HG03066 (cell line): ENCODE data around the gene NCEH1.
"Not testable (repeated sequence)": the region's sequence is repeated elsewhere in the genome, so short reads cannot be mapped to it uniquely, and the experiment has no call there.

Experiments used
- ATAC-seq: cut with Tn5 transposase; IDR thresholded peaks from one replicate; pipeline ENCODE4 v1.9.1; 2021; ENCODE audit warnings: low read depth; ENCODE audit not compliant: unreplicated experiment

Gene NCEH1, protein sequence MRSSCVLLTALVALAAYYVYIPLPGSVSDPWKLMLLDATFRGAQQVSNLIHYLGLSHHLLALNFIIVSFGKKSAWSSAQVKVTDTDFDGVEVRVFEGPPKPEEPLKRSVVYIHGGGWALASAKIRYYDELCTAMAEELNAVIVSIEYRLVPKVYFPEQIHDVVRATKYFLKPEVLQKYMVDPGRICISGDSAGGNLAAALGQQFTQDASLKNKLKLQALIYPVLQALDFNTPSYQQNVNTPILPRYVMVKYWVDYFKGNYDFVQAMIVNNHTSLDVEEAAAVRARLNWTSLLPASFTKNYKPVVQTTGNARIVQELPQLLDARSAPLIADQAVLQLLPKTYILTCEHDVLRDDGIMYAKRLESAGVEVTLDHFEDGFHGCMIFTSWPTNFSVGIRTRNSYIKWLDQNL

DNA sequence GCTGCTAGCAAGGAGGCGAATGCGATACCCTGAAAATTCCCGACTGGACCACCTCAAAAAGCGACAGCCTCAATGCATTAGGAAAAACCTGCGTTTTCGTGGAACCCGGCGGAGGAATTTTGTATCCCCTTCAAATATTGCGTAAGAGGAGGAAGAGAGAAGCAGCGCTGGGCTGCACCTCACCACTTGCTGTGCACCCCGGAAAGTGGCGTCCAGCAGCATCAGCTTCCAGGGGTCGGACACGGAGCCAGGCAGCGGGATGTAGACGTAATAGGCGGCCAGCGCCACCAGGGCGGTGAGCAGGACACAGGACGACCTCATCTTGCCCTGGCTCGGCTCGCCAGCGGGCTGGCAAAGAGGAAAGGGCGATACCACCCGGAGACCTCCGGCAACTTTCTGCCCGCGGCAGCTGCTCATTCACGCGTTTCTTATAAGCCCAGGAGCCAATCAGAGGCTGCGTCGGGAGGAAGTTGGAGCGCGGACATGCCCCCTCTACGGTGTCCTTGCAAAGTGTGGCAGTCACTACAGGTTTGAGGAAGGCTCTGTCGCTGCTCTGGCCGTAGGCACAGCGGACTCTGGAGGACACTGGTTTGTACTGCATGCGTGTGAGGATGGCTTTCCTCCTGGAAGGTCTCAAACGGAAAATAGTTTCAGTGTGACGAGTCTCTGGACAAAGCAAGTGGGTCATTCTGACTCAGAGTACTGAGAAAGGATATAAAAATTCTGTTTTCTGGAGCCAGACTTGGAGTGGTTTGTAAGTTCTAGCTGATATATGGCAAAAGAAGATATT, at the start of gene NCEH1:
Gene NCEH1, minus strand, starts transcription at position 404 of the 790 bp plus-strand sequence. Its CDS starts 83 bp downstream, at position 321.
- peak; percentile 99 for ATAC-seq

DNA sequence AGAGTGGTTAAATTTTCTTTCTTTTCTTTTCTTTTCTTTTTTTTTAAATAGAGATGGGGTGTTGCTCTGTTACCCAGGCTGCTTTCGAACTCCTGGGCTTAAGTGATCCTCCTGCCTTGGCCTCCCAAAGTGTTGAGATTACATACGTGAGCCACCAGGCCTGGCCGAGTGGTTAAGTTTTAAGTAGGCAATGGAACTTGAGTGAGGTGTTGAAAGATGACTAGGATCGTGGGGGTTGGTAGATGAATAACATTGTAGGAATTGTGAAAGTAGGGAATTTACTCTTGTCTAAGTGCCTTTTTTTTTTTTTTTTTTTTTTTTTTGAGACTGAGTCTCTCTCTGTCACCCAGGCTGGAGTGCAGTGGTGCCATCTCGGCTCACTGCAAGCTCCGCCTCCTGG, 49.5 kb upstream of the NCEH1 start:
- not testable (repeated sequence) for ATAC-seq

DNA sequence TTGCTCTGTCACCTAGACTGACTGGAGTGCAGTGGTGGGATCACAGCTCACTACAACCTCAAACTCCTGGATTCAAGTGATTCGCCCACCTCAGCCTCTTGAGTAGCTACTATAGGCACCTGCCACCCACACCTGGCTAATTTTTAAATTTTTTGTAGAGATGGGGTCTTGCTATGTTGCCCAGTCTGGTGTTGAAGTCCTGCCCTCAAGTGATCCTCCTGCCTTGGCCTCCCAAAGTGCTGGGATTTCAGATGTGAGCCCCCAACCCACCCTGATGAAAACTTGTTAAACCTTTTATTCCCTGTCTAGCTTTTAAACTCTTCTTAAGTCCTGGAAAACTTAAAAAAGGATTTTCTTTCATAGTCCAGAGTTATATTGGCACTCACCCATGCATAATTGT, 42.3 kb upstream of the NCEH1 start:
- no peak for ATAC-seq

DNA sequence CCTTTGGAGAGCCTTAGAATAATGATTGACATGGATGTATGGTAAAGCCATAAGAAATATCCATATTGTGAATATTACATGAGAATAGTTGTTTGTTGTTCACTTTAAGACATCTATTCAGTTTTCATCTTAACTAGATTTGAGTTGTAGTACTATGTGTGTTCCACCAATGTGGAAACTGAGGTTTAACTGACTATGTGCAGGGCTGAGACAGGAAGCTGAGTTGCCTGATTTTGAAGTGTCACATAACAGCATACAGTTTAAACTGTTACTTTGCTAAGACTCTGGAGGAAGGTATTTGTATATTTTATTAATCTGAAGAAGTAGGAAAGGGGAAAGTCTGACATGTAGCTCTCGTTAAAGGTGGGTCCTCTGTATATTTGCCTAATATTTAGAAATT, 41.8 kb upstream of the NCEH1 start:
- no peak for ATAC-seq

DNA sequence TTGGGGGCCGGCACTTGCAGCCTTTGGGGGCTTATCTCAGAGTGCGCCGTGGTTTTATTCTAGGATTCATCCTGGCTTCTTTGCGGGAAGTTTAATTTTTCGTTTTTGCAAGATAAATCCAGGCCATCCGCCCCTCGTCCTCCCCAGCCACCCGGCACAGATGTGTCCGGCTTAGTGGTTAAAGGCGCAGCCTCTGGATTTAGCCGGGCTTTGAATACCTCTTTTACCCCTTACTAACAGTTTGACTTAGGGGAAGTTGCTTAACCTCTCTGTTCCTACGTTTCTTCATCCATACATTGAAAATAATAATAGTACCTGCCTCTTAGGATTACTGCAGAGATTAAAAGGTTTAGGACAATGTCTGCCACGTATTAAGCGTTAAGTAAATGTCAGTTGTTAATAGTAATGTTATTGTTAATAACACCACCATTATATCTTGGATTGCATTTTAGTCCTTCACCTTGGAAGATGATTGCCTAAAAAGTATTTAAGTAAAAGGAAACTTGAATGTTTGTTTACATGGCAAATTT, 40.4 kb upstream of the NCEH1 start:
- peak; percentile 15 for ATAC-seq

DNA sequence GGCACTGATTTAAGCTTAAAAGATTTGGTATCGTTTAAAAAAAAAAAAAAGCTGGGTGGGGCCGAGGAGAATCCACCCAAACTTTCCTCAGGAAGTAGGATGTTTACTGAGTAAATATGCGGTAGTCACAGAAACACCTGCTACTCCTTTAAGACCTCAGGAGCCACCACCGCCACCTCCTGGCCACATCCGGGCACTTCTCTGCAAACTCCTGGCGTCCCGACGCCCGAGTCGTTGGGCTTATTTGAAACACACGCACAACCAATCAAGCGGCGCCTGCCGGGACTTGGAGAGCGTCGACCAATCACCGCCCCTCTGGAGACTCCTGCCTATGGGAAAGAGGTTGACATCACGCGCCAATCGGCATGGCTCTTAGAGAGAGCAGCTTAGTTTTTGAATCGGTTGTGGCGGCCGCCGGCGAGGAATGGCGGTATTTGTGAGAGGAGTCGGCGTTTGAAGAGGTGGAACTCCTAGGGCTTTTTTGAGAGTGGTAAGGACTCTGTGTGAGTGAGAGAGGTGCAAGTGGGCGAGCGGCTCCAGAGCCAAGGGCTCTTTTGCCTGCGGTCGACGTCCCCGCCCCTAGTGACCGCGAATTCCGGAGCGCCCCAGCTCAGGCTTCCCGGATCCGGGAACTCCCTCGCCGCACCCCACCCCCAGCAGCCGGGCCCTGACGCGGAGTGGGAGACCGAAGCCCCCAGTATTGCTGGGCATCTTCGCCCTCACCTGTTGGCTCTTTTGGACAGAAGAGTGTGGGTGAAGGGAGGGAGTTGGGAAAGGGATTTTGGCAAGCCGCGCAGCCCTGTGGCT, 39.7 kb upstream of the NCEH1 start, which contains the start of gene ECT2:
Gene ECT2, plus strand, starts transcription at position 359 of the 807 bp plus-strand sequence. CDS start 3,805 bp downstream, outside the sequence.
- peak; percentile 97 for ATAC-seq

DNA sequence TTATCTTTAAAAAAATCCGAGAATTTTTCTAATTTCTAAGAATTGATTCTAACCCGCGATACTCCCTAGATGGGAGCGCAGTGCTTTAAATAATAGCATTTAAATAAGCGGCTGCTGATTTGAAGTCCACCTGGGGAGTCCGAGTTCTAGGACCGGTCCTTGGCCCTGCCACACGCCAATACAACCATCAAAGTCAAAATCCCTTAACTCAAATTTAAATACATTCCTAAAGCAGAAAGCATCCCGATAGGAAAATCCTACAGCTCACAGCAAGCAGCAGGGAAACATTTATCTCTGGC, 39.2 kb upstream of the NCEH1 start:
- no peak for ATAC-seq

DNA sequence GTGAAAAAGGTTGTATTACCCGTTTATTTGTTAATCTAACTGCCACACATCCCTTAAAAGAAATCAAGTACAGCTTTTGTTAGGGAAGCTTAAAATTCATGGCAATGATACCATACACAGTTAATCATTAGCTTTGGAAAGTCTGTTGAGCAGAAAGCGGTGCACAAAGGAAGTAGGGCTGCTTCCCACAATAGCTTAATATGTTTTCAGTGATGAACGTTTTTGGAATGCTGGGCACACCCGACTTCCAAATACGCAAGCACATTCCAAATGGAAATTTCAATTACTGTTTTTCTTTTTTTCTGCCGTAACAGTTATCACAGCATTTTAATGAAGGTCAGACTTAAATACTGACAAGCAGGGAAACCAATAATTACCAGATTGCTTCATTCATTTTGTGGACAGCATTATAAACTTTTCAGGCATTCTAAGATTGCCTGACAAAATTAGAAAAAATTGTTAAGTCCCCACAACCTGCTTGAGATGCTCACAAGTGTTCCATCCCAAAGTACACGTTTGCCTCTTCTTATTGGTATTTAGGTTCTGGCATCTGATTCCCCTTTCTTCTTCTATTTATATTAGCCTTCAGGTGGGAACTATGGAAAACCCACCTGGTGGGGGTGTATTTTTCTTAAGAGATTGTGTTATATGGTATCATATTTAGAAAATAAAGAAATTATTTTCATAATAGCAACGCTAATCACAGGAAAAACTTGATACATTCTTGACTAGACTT, 38.5 kb upstream of the NCEH1 start:
- ATAC-seq = no peak

DNA sequence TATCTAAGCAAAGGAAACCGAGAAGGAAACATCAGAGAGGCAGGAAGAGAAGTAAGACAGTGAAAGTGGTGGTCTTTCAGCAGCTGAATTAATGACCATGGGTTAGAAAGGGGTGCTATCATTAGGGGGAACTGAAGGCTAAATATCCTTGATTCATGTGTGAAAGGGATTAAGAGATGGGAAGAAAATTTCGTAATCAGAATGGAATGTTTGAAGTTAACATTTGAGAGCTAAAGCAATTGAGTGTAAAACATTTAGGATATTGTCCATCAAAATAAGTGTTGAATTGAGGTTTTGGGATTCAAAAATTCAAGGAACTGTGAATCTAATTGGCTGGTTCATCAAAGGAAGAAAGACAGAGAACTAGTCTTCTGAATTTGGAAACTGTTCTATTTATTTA, 35.6 kb upstream of the NCEH1 start:
- no peak for ATAC-seq

DNA sequence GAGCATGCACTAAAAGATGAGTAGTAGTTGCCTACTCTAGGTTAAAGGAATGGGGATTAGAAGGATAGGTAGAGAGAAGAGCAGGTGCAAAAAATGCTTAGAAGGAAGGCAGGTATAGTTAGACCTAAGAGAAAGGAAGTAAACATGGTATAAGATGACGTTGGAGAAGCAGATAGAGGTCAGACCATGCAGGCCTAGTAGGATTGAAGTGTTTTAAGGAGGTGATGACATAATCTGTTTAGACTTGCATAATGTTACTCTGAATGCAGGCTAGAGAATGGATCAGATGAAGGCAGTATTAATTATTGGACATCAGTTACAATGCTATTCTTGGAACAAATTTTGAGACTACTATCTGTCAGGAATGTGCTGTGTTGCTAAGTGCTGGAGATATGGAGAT, 28.6 kb upstream of the NCEH1 start:
- no peak for ATAC-seq

DNA sequence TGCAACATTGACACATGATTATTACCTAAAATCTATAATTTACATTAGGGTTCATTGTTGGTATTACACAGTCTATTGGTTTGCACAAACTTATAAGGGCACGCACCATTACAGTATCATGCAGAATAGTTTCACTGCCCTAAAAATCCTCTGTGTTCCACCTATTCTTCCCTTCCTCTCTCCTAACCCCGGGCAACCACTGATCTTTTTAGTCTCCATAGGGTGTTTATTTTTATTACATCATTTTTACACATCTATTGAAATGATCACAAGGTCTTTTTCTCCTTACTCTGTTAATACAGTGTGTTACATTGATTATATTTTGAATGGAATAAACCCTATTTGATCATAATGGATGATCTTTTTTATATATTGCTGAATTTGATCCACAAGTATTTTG, 24.1 kb upstream of the NCEH1 start:
- ATAC-seq = no peak

DNA sequence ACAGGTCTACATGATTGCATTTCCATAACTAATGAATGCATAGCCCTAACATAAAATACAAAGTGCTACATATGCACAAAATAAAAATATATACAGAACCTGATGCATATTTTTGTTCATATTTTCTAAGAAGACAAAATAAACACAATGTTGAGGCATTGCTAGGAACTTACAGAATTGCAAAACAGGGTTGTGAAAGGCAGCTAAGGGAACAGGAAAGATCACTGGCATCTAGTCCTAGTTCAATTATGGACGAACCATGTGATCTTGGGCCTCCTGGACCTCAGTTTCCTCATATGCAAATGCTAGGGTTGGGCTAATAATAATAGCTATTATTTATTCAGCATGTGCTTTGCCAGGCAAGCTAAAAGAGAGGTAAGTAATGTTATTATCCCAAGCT, 15.5 kb upstream of the NCEH1 start:
- ATAC-seq = no peak

DNA sequence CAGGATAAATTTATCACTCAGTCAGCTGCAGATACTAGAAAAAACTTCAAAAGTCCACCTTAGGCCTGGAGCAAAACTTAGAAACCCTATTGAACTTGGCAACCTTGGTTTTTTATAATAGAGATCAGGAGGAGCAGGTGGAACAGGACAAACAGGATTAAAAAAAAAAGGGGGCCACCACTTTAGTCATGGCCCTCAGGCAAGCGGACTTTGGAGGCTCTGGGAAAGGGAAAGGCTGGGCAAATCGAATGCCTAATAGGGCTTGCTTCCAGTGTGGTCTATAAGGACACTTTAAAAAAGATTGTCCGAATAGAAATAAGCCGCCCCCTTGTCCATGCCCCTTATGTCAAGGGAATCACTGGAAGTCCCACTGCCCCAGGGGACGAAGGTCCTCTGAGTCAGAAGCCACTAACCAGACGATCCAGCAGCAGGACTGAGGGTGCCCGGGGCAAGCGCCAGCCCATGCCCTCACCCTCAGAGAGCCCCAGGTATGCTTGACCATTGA, 11.7 kb upstream of the NCEH1 start:
- not testable (repeated sequence) for ATAC-seq

DNA sequence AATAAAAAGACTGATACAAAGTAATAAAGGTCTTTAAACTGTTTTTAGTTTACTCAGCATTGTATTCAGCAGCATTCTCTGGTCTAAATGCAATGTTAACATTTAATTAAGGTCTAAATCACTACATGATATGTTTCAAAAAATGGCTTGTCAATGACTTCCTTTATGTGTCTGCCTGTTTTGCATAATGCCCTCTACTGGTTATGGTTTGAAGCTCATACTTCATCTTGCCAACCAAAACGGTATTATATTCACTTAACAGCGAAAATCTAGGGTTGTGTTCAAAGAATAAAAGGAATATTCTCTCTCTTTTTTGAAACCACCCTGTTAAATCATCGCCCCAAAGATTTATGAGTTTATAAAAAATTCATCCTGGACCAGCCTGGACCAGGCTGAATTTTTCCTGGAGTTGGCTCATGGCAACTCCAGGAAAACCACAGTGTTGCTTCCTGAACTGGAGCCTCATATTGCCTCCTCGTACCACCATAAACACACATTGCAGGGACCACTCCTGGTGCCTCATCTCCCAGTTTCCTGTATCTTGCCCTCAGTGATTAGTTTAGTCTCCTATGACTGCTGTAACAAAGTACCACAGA, 6.7 kb upstream of the NCEH1 start:
- ATAC-seq = no peak

DNA sequence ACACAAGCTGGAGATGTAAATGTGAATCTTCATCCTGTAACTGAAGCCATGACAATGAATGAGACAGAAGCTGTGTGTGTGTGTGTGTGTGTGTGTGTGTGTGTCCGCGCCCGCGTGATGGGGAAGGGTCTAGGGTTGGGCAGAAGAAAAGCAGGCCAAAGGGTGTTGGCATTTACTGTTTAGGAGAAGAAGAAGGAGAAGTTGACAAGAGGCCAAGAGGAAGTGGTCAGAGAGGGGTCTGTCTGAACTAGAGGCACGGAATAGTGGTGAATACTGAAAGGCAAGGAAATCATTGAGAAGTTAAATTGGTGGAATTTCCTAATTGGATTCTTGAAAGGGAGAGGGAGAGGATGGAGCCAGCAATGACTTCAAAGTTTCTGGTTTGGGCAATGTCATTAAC, 5.6 kb upstream of the NCEH1 start:
- ATAC-seq = no peak

DNA sequence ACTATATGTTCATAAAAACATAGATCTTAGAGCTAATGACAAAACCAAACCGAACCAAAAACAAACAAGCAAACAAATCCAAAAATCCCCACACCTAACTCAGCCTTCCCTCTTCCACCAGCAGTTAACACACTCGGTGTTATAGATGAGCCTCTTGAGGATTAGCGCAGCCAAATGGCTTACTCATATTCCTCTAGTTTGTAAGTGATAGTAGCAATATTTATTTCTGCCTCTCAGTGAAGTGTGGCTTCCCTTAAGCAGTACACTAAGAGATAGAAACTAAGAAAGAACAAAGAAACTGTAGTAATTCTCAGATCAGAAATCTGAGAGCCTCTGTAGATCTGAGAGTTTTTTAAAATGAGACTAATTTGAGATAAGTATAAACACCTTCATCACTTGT, 2.4 kb upstream of the NCEH1 start:
- no peak for ATAC-seq

DNA sequence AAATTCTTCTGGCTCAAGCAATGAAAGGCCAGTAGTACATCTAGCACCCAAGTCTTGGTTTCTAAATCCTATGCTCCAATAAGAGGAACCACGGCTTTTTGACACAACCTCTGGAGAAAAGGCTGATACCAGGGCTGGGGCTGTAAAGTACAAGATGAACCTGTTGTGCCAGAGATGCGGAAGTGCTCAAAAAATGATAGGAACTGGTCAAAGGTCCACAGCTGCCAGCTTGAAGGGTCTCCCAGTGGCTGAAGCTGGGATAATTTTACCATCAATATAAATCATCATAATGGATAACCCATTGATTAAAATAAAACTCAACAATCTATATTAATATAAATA, 558 bp upstream of the NCEH1 start:
- ATAC-seq = peak; percentile 7

DNA sequence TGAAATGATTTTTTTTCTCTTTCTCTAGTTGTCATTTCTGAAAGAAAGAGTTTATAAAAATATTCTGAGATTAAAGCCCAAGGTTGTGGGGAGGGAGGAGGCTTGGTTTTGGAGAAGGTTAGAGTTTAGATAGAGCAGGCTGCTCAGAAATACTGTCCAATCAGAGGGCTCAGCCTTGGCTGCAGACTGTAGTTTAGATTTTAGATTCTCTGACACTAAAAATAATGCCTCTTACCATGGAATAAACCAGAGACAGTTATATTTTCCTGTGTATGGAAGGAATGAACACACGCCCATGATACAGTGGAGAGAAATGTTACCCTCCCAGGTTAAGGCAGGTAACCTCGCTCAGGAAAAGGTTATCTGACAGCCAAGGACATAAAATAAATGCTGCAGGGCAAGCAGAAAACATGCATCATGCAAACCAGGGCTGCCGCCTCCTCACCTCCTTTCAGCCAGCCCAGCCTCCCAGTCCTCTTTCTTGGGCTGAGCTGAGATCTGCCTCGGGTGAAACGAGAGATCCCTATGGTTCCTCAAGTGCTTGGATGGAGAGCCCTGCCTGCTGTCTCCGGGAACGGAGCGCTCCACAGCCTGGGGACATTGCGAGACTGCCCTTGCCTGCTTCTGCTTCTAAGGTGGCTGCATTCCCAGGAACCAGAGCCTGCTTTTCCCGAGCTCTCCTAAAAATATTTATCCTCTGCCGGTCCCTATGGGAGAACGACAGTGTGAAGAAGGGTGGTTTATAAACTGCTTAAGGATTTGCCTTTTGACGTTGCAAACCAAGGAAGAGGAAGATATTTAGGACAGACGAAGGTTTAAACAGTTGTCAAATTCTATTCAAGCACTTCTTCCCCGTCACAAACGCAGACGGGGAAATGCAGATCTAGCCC, 848 bp downstream of the NCEH1 start:
- peak; percentile 5 for ATAC-seq
